ENCODE results near the gene RCOR1. TPM values are rescaled to one million over a fixed set of nuclear protein-coding genes. Genes with fewer than 3 reads are reported as not detected.

Gene RCOR1
- total RNA-seq, 1 experiment from 2014 or later: 33.6 TPM

DNA sequence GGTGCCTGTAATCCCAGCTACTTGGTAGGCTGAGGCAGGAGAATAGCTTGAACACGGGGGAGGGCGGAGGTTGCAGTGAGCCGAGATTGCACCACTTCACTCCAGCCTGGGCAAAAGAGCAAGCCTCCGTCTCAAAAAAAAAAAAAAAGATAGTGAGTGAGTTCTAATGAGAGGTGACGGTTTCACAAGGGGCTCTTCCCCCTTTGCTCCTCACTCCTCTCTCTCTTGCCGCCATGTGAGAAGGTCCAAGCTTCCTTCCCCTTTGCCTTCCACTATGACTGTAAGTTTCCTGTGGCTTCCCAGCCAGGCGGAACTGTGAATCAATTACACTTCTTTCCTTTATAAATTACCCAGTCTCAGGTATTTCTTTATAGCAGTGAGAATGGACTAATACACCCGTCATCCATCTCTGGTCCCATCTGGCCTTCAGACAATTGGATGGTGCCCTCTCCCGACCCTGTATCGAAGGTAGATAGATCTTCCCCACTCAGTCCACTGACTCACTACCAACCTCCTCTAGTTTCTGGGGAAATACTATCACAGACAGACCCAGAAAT is 27.0 kb upstream of the RCOR1 start:
- Mint-ChIP-seq H3K27me3 (ENCODE audit: insufficient read depth, unreplicated experiment) (no peaks in the 10 kb centered on the region), H3K36me3 (ENCODE audit: insufficient read depth, unreplicated experiment) (peaks cover 15% of the 10 kb centered on the region), H3K9me3 (ENCODE audit: unreplicated experiment) (no peaks in the 10 kb centered on the region), H3K27ac (ENCODE audit: unreplicated experiment) (no peak overlapping the region), H3K4me1 (ENCODE audit: low read depth, unreplicated experiment) (peaks cover 13% of the 10 kb centered on the region), H3K4me3 (ENCODE audit: unreplicated experiment) (no peak overlapping the region)
- H3K27me3 ChIP-seq (replicated peaks; ENCODE audit: control insufficient read depth, insufficient read depth, low read length): no peaks in the 10 kb centered on the region
- intact Hi-C loops (cut with micrococcal nuclease; ENCODE audit: unreplicated experiment): no loop called here
- TF ChIP-seq, protein P1, sequence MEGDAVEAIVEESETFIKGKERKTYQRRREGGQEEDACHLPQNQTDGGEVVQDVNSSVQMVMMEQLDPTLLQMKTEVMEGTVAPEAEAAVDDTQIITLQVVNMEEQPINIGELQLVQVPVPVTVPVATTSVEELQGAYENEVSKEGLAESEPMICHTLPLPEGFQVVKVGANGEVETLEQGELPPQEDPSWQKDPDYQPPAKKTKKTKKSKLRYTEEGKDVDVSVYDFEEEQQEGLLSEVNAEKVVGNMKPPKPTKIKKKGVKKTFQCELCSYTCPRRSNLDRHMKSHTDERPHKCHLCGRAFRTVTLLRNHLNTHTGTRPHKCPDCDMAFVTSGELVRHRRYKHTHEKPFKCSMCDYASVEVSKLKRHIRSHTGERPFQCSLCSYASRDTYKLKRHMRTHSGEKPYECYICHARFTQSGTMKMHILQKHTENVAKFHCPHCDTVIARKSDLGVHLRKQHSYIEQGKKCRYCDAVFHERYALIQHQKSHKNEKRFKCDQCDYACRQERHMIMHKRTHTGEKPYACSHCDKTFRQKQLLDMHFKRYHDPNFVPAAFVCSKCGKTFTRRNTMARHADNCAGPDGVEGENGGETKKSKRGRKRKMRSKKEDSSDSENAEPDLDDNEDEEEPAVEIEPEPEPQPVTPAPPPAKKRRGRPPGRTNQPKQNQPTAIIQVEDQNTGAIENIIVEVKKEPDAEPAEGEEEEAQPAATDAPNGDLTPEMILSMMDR (IDR thresholded peaks at IDR 0.05; ENCODE audit: insufficient read depth in 1 of 2, low read depth in 1 of 2, low read length in 1 of 2, severe bottlenecking in 1 of 2, unreplicated experiment in 1 of 2): no peak
- ChIA-PET CTCF (no interaction called here), POLR2A (no interaction called here)
- no peaks in the 10 kb centered on the region for H3K36me3 ChIP-seq (ENCODE audit: control insufficient read depth, insufficient read depth, low read length)
- no TSS peak for BruUV-seq (replicated peaks)
- H3K9me3 ChIP-seq: peaks cover 5% of the 10 kb centered on the region; the same call in 1 of the 2 replicates
- no peak for DNase-seq
- H3K4me3 ChIP-seq (ENCODE audit: low read depth, low read length): no peak overlapping the region
- peaks cover 29% of the 10 kb centered on the region for H3K4me1 ChIP-seq

DNA sequence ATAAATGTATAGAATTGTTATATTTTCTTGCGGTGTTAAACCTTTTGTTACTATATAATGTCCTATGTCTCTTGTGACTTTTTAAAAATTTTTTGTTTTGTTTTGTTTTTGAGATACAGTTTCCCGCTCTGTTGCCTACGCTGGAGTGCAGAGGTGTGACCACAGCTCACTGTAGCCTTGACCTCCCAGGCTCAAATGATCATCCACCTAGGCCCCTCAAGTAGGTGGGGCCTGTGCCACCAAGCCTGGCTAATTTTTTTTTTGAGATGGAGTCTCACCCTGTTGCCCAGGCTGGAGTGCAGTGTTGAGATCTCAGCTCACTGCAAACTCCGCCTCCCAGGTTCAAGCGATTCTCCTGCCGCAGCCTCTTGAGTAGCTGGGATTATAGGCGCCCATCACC is 26.5 kb upstream of the RCOR1 start:
- TF ChIP-seq, protein P1 (IDR thresholded peaks at IDR 0.05; ENCODE audit: insufficient read depth in 1 of 2, low read depth in 1 of 2, low read length in 1 of 2, severe bottlenecking in 1 of 2, unreplicated experiment in 1 of 2): no peak
- Histone ChIP-seq H3K9me3 (peaks cover 5% of the 10 kb centered on the region; the same call in 1 of the 2 replicates), H3K4me3 (ENCODE audit: low read depth, low read length) (no peak overlapping the region), H3K36me3 (ENCODE audit: control insufficient read depth, insufficient read depth, low read length) (no peaks in the 10 kb centered on the region), H3K27me3 (replicated peaks; ENCODE audit: control insufficient read depth, insufficient read depth, low read length) (no peaks in the 10 kb centered on the region), H3K4me1 (peaks cover 32% of the 10 kb centered on the region)
- Mint-ChIP-seq H3K4me1 (ENCODE audit: low read depth, unreplicated experiment) (peaks cover 16% of the 10 kb centered on the region), H3K9me3 (ENCODE audit: unreplicated experiment) (no peaks in the 10 kb centered on the region), H3K36me3 (ENCODE audit: insufficient read depth, unreplicated experiment) (peaks cover 16% of the 10 kb centered on the region), H3K4me3 (ENCODE audit: unreplicated experiment) (no peak overlapping the region), H3K27me3 (ENCODE audit: insufficient read depth, unreplicated experiment) (no peaks in the 10 kb centered on the region), H3K27ac (ENCODE audit: unreplicated experiment) (no peak overlapping the region)
- no TSS peak for BruUV-seq (replicated peaks)
- intact Hi-C loops (cut with micrococcal nuclease; ENCODE audit: unreplicated experiment): no loop called here
- no peak for DNase-seq
- ChIA-PET POLR2A (no interaction called here), CTCF (interaction anchor here (0.7 kb wide), 1 partner anchor 125 kb away, joined by 3 read pairs; no protein-coding TSS in a partner anchor)

GRCh38 chr14:102568115-102568614 is 24.3 kb upstream of the RCOR1 start:
- peak; percentile 72 to 81 for DNase-seq
- CTCF ChIA-PET: interaction anchor here (1.5 kb wide), 1 partner anchor 44 kb away, joined by 3 read pairs; no protein-coding TSS in a partner anchor
- intact Hi-C loops (cut with micrococcal nuclease; ENCODE audit: unreplicated experiment): no loop called here
- Histone ChIP-seq H3K36me3 (ENCODE audit: control insufficient read depth, insufficient read depth, low read length) (no peaks in the 10 kb centered on the region), H3K4me1 (peaks cover 36% of the 10 kb centered on the region), H3K4me3 (ENCODE audit: low read depth, low read length) (no peak overlapping the region), H3K9me3 (peaks cover 5% of the 10 kb centered on the region; the same call in 1 of the 2 replicates), H3K27me3 (replicated peaks; ENCODE audit: control insufficient read depth, insufficient read depth, low read length) (no peaks in the 10 kb centered on the region)
- H3K27ac Mint-ChIP-seq (ENCODE audit: unreplicated experiment): peak overlapping the region; percentile 93
- TF ChIP-seq, protein P1 (IDR thresholded peaks at IDR 0.05; ENCODE audit: insufficient read depth in 1 of 2, low read depth in 1 of 2, low read length in 1 of 2, severe bottlenecking in 1 of 2, unreplicated experiment in 1 of 2): no peak
- no TSS peak for BruUV-seq (replicated peaks)
- POLR2A ChIA-PET: interaction anchor here (0.6 kb wide), 2 partner anchors 24 to 87 kb away, joined by 4 to 6 read pairs; no protein-coding TSS in a partner anchor
- no peaks in the 10 kb centered on the region for H3K27me3 Mint-ChIP-seq (ENCODE audit: insufficient read depth, unreplicated experiment)
- H3K9me3 Mint-ChIP-seq (ENCODE audit: unreplicated experiment): no peaks in the 10 kb centered on the region
- H3K36me3 Mint-ChIP-seq (ENCODE audit: insufficient read depth, unreplicated experiment): peaks cover 16% of the 10 kb centered on the region
- H3K4me3 Mint-ChIP-seq (ENCODE audit: unreplicated experiment): peak overlapping the region; percentile 64
- H3K4me1 Mint-ChIP-seq (ENCODE audit: low read depth, unreplicated experiment): peaks cover 16% of the 10 kb centered on the region
